NCI-H1048 (cell line): ENCODE data around the gene SDHA.
A peak's percentile ranks its signal among the peaks of the same experiment; 100 is the strongest.

Experiments
- DNase-seq: peaks from one replicate; lab custom pipeline; 2025; lab: John Stamatoyannopoulos, UW

SDHA gene

DNA sequence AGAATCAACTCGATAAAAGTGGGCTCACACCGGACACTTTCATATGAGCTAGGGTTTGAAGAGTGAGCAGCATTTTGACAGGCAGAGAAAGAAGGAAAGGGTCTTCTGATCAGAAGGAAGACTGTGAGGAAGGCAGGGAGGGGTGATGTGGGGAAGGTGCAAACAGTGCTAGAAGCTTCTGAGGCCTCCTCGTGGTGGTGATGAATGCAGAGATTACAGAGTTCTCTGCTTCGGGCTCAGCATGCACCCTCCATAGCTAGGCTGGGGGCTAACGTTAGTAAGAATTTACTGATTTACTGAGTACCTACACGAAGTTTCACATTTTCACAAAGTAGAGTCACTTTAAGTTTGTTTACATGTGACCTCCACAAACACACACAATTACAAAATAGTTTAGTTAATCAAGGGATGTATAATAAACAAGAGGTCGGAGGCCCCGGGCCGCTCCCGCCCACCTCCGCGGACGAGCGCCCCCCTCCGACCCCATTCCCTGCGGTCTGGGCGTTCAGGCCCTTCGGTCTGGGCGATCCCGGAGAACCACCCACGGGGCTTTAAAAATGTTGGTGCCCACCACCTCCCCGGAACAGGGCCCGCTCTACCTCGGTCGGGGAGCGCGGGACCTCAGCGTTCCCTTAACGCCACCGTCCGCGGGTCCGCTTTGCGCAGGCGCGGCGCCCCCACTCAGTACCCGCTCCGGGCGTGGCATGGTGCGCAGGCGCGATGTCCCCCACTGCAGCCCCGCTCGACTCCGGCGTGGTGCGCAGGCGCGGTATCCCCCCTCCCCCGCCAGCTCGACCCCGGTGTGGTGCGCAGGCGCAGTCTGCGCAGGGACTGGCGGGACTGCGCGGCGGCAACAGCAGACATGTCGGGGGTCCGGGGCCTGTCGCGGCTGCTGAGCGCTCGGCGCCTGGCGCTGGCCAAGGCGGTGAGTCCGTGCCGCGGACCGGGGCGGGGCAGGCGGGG is at the start of gene SDHA, which contains the start of gene CCDC127:
Gene SDHA (plus strand): TSS at position 827 of the 963 bp plus-strand sequence. CDS start 36 bp downstream, at position 863.
Gene CCDC127 (minus strand): TSS at position 660 of the 963 bp plus-strand sequence. CDS start 1,304 bp downstream, outside the sequence.
- DNase-seq: peak; percentile 93

DNA sequence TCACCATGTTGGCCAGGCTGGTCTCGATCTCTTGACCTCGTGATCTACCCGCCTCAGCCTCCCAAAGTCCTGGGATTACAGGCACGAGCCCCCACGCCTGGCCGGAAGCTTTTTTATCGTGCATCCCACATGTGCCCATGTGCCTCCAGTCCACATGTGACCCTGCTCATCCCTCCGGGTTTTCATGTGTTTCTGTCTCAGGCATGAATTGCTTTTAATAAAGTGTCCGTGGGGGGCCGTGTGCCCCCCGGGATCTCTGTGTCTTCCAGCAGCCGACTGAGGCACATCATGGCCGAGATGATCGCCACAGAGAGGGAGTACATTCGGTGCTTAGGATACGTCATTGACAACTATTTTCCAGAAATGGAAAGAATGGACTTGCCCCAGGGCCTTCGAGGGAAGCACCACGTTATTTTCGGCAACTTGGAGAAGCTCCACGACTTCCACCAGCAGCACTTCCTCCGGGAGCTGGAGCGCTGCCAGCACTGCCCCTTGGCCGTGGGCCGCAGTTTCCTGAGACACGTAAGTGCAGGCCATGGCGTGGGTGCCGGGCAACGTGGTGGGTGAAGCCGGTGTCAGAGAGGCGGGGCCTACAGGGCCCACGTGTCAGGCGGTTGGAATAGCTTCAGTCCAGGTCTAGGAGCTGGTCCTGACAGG is 48.9 kb upstream of the SDHA start:
- no peak for DNase-seq

DNA sequence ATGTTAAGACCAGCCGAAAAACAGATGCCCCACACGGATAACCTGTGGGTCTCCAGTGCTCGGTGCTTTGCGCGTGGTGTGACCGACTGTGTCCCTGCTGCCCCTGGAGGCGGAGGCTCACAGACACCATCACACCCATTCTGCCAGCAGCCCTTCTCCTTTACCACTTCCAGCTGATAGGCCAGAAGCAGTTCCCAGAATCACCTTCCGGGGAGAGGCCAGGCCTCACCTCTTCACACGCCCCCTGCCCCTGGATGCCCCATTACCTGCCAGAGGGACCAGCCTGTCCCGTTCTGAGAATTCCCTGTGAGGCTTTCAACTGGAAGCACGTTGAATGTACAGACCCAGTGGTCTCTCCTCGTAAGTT is 48.4 kb upstream of the SDHA start:
- DNase-seq: no peak

DNA sequence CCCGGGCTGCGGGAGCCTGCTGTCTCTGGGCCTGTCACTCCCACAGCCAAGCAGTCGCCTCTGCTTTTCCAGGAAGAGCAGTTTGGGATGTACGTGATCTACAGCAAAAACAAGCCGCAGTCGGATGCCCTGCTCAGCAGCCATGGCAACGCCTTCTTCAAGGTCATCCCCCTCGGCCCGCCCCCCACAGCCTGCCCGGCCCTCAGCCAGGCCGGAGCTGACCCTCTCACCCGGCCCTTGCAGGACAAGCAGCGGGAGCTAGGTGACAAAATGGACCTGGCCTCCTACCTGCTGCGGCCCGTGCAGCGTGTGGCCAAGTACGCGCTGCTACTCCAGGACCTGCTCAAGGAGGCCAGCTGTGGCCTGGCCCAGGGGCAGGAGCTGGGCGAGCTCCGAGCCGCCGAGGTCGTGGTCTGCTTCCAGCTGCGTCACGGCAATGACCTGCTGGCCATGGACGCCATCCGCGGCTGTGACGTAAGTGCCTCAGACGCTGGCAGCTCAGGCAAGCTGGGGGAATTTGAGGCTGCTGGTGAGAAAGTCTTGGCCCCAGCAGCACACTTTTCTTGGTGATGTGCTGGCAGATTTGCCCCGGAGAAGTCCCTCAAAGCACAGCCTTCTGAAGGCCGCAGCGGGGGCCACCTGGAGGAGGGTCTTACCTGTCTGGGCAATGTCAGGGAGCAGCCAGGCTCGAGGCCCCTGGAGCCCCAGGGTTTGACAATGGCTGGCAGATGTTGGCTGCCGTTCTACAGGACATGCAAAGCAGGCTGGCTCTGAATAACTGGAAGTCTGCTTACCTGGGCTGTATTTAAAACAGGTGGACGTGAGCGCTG is 46.9 kb upstream of the SDHA start:
- no peak for DNase-seq

DNA sequence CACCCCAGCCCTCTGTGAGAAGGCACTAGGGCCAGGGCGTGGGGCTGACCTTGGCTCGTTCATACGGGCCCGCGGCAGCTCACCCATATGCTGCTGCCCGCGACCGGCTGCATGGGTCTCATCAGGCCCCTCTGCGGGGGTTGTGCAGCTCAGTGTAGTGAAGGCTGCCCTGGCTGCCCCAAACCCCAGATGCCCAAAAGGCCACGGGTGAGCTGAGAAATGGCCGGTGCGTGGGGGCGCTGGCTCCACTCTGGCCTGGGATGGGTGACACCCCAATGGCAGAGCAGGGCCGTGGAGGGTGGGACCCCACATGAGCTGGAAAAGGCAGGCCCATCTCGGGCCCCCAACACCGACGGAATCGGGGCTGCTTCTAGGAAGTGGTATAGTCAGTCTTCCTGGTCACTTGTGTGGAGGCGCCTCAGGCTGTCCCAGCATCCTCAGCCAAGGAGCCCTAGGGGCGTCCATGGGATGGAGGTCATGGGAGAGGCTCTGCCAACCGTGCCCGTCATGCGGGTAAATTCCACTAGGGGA is 46.3 kb upstream of the SDHA start:
- no peak for DNase-seq

DNA sequence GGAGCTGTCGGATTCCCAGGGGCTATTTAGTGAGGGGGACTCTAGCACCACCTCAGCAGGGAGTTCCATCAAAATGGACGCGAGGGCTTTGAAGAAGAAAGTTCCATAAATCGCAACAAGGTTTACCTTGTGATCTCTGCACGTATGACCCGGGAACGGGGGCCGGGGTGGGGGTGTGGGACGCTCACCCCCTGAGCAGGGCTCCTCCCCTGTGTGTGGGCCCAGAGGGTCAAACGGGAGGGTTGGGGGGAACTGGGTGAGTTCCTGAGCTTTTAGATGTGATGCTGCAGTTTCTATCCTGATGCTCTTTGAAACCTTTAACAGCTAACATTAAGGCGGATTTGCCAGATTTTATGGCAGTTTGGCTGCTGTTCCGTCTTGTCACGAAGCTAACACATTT is 45.7 kb upstream of the SDHA start:
- DNase-seq: no peak

DNA sequence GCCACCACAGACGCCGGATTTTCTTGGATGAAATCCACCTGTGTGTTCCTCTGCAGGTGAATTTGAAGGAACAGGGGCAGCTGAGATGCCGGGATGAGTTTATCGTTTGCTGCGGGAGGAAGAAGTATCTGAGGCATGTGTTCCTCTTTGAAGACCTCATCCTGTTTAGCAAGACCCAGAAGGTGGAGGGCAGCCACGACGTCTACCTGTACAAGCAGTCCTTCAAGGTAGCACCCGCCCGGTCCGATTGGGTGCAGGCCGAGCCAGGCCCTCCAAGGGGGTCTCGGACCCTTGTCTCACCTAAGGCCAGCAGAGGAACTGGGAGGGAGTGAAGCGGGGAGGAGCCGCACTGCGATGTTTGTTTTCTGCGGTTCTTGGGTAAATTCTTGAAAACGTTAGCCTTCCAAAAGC is 45.3 kb upstream of the SDHA start:
- DNase-seq: no peak

DNA sequence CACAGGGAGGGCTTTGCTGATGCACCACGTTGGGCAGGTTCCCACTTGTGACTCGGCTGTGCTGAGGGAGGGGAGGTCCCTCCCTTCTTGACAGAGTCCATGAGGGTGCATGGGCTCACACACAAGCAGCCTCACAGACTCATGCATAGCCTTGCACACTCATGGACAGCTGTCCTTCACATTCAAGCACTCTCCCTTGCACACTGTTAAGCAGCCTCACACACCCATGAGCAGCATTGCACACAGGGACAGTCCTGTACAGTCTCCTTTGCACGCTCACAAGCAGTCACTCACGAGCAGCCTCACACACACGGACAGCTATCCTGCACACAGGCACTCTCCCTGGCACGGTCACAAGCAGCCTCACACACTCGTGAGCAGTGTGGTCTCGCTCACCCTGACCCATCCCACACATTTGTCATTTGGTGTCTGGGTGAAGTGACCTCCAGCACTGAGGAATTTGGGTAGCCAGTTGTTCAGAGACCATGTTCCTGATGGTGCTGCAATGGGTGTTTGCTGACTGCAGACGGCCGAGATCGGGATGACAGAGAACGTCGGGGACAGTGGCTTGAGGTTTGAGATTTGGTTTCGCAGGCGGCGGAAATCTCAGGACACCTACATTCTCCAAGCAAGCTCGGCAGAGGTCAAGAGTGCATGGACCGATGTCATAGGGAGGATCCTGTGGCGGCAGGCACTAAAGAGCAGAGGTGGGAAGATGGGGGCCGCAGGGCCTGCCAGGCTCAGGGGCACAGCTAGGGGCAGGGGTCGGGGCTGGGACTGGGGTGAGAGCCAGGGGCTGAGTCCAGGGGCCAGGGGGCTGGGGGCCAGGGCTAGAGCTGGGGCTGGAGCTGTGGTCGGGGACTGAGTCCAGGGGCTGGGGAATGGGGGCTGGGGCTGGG is 44.5 kb upstream of the SDHA start:
- no peak for DNase-seq

DNA sequence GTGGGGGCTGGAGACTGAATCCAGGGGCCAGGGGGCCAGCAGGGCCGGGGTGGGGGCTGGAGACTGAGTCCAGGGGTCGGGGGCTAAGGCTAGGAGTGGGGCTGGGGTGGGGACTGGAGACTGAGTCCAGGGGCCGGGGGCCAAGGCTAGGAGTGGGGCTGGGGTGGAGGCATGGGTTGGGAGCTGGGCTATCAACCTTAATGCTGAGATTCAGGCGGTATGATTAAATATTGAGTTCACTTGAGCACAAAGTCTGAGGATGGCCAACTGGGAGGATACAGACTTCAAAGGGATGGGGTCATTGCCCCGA is 43.9 kb upstream of the SDHA start:
- DNase-seq: no peak

DNA sequence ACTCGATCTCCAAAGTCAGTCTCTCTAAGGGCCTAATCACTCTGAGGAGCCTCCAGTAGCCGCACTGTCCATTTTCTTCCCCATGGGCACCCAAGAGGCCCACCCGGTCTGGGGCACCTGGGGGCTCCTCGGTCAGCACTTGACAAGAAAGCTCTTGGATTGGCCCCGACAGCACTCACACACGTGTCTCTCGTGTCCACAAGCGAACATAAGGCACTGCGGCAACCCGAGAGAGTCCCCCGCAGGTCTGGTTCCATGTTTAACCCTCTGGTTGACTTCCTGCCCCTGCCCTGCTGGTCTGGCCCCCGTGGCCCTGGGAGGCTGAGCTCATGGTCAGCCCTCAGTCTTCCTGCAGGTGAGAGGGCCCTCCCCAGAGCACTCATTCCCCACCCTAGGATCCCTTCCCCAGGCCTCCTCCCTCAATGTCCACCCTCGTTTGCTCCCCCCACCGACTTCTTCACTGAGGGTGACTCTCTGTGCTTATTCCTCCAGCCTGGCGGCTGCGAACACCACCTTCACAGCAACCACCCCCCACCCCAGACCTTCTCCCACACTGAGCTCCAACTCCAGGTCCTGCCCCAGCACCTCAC is 43.1 kb upstream of the SDHA start:
- DNase-seq: no peak

DNA sequence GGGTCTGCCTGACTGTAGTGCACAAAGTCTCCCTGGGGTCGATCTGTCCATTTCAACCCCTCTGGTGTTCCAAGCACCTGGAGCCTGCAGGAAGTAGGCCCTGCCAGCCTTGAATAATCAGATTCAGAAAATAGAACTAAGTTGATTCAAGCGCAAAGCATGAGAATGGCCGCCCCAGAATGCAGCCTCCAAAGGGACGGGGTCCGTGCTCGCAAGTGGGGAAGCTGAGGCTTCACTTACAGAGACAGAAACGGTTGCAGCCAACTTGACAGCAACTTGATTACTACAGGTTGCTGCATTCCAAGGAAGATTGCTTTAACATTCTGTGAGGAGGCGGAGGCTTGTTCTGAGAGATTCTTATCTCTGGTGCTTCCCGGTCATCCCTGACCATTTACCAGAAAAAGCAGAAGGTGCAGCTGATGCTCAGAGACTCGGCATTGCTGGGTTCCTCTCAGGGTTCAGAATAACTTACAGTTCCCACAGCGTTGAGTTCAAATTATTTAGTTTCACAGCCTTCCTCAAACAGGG is 41.8 kb upstream of the SDHA start:
- no peak for DNase-seq

DNA sequence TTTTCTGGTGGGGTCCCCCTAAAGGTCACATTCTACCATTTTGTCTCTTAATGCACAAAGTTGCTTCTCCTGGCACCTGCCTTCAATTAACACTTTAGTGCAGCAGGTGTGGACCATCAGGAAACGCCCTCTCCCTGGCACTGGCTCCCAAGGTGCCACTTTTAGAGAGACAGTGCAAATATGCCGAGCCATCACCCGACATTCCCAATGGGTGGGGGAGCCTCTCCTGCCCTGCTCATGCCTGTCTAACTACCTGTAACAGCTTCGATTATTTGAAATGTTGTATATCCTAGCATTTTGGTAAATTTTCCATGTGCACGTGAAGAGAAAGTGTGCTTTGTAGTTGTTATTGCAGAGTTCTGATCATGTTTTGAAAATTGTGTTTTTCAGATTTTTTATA is 40.0 kb upstream of the SDHA start:
- no peak for DNase-seq

DNA sequence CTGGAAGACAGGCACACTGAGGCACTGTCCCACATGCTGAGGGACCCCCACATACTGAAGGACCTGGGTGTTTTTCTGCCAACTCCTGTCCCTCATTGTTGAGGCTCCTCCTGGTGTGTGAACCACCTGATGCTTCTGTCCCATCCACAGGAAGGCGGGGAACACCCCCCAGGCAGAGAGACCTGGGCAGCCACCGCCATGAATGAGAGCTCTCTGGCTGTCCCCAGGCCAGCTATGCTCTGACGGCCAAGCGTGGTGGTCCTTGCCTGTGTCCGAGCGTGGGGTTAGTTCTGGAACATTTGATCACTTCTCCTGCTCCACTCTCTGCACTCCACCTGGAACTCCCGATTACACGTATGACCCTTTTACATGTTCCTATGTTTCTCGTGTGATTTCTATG is 38.7 kb upstream of the SDHA start:
- no peak for DNase-seq

DNA sequence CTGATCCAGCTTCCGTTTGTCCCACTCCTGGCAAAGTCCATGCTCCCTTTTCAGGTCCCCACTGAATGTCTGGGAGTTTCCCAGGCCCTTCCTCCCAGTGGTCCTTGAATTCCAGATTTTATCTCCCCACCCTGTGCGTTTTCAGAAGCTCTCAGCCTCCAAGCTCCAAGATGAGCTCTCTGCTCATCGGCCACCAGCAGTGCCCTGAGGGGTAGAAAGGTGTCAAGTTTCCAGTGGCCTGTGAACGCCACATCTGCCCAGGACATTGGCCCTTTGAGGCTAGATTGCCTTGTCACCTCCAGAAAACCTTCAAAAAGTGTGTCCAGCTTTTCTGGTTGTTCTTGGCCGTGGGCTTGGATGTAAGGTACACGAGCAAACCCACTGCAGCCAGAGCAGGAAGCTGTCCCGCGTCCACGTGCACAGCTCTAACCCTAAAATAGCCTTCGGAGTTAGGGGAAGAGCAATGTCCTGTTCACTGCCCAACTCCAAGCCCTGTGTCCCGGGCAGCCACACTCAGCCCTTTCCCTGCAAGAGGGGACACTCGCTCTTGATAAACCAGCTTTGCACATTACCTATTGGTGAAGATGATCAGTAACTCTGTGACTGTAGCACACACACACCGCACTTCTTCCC is 37.7 kb upstream of the SDHA start:
- DNase-seq: no peak

DNA sequence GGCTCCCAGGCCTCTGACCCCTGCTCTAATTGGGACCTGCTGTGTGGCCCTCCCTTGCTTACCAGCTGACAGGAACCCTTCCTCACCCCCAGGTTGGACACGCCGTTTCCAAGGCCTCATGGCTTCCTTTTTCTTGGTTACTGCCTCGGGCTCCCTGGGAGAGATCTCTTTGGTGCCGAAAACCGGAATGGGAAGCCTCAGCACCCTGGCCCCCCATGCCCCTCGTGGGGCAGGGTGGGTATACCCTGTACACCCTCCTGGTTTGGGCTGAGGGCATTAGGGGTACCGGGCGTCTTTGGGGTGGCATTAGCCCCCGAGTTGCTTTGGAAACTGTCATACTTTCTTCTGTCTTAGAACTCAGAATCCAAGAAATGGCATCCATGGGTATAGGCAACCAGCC is 37.0 kb upstream of the SDHA start:
- no peak for DNase-seq

DNA sequence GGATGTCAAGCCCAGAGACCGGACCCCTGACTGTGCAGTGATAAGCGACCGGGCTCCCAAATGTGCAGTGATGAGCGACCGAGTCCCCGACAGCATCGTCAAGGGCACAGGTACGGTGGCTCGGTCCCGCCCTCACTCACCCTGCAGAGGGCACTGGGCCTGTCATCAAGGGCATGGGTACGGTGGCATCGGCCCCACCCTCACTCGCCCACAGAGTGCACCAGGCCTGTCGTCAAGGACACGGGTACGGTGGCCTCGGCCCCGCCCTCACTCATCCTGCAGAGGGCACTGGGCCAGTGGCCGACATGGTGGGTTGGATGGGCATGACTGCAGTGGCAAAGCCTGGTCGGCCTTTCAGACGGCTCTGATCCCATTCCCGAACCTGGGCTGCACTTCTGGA is 36.6 kb upstream of the SDHA start:
- no peak for DNase-seq

DNA sequence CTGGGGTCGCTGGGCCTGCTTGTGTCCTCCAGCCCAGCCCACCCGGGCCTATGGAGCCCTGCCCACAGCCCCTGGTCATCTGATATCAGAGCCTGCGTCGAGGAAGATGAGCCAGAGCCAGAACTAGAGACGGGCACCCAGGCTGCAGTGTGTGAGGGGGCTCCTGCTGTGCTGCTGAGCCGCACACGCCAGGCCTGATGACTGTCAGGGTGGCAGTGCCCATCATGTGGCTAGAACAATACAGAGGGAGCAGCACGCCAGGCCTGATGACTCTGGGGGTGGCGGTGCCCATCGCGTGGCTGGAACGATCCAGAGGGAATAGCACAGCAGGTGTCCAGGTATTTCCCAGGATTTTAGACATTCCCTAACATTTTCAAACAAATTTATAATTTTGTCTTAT is 36.0 kb upstream of the SDHA start:
- no peak for DNase-seq

DNA sequence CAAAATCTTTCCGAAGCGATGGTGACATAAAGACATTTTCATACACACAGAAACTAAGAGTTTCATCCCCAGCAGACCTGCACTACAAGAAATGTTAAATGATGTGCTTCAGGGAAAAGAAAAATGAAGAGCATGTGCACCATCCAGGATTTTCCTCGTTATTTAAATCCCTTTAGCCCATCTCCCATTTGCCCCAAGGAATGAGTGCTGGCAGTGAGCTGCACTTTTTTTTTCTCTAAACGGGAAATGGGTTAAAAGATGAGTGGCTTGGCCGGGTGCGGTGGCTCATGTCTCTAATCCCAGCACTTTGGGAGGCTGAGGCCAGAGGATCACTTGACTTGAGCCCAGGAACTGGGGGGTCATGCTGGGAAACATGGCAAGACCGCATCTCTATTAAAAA is 33.6 kb upstream of the SDHA start:
- no peak for DNase-seq

DNA sequence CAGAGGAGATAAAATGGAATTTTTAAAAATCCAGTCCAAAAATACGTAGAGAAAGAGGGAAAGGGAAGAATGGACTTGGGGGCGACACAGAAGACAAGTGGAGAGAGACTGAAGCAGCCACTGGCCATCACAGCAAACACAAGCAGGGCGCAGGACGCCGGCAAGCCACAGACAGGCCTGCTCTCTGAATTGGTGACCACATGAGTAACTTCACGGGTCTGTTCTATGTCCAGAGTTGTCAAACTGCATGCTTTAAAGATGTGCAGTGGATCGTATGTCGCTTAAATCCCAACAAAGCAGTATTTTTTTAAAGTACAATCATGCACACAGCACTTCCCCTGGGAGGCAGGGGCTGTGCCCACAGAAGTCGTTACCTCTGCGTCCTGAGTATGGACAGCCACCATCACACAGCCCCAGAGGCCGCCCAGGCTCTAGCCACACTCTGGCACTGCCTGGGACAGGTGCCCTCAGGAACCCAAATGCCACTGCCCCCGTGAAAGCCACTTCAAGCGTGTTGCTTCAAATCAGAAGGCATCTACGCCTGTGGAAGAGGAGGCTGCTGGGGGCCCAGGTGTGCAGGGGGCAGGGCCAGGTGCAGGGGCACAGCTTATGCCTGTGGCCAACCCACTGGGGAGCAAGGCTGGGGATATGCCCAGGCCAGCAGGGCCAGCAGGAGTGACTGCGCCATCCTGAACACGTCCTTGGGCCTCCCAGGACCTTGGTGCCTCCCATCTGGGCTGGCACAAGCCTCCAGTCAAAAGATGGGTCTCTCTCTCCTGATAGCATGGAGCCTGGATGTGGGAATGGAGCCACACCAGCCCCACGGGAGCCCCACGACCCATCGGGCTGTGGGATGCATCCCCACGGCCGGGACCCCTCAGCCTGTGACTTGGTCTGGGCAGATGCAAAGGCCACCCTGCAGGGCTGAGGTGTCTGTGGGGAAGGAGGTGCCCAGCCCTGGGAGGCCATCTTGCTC is 32.7 kb upstream of the SDHA start:
- no peak for DNase-seq
